Epithelial cell of proximal tubule (primary cell): ENCODE results near the gene ZCCHC3. TPM values are rescaled to one million over a fixed set of nuclear protein-coding genes. Genes with fewer than 3 reads are reported as not detected.

ENCODE experiments used
- DNase-seq: peaks from one replicate; pipeline ENCODE4 v3.0.0-alpha.2; 2011; ENCODE audit warnings: low read depth
- H3K4me3 ChIP-seq: 2 replicates; pipeline ENCODE4 v1.5.1; 2011; ENCODE audit warnings: low read depth, mild to moderate bottlenecking, low read length
- CTCF ChIP-seq: conservative IDR thresholded peaks from 2 replicates; pipeline ENCODE4 v1.5.1; 2012; ENCODE audit warnings: low read depth, mild to moderate bottlenecking, low read length
- total RNA-seq: library from RNA; depleted of rRNA; stranded (reverse); fragments of >200 nt; gene quantifications from 2 replicates; pipeline ENCODE4 v1.2.3, GENCODE V29; 2015

ZCCHC3 gene
- total RNA-seq, 1 donor from 2014 or later: 12.4 TPM

- H3K4me3 ChIP-seq: no peak overlapping the region
- DNase-seq: no peak
- TF ChIP-seq CTCF: no peak
Measured at GRCh38 chr20:284172-284571, 13.2 kb upstream of the ZCCHC3 start.

DNA sequence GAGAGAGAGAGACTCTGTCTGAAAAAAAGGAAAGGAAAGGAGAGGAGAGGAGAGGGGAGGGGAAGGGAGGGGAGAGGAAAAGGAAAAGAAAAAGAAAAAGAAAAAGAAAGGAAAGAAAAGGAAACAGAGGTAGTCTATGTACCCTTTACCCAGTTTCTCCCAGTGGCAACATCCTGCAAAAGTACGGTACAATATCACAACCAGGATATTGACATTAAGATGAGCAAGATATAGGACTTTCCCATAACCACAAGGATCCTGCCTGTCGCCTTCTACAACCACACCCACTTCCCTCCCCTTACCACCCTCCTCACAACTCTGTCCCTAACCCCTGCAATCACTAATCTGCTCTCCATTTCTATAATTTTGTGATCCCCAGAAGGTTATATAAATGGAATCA is 10.9 kb upstream of the ZCCHC3 start:
- no peak for TF ChIP-seq CTCF
- DNase-seq: no peak
- H3K4me3 ChIP-seq: no peak overlapping the region

DNA sequence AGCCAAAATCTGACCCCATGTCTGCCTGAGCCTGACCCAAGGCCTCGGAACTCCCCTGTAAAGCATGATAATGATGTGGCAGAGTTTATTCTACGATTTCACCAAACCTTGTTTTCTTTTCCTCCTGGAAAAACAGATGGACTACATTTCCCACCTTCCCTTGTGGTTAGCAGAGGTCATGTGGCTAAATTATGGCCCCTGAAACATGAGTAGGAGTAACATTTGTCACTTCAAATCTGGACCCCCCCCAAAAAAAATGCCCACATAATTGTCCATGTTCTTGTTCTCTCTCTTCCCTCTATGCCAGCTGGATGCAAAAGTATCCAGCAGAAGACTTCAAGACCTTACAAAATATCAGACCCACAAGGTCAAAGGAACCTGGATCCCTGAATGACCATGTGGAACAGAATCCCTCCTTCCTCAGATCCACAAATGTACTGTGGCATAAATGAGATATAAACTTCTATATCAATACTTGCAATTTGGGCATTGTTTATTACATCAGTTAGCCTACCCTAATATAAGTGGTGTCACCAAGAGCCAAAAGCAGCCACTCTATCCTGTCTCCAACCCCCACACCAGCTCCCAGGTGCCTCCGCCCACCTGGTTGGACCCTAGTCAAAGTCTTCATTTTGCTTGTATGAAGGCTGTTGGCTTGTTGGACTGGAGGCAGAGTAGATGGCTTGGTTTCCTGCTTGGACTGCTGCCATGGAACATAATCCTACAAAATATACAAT is 8.2 kb upstream of the ZCCHC3 start:
- H3K4me3 ChIP-seq: peak overlapping the region; percentile 100
- DNase-seq: no peak
- no peak for TF ChIP-seq CTCF

GRCh38 chr20:289693-290083 is 7.7 kb upstream of the ZCCHC3 start:
- DNase-seq: no peak
- TF ChIP-seq CTCF: no peak
- peak overlapping the region; percentile 100 for H3K4me3 ChIP-seq

DNA sequence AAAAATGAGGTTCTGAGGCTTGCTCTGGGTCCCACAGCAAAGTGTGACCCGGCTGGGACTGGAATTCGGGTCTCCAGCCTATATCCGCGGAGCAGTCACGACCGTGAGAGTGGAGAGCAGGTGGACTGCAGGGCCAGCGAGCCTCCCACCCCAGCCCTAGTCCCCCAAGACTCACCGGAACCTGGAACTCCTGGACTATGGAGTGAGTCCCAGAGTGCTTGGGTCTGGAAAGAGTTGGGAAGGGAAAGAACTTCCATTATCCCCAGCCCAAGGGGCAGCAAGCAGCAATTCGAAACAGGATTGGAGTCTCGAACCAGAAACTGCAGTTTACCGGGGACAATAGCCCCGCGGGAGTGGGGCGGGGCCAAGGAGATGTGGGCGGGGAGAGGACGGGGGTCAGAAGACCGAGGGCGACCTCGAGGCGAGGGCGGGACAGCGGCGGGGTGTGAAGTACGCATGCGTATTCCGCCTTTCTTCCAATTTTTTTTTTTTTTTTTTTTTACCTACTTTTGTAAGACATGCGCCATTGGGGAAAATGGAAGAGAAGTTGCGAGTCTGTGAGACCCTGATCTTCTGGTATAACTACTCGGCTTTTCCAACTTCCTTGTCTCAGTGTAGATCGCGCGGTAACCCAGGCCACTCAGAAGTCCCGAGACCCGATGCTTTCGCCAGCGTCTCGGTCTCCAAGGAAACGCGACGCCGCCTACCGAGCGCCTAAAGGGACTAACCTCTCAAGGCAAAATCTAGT is 7.1 kb upstream of the ZCCHC3 start, which contains the start of gene C20orf96:
Gene C20orf96, minus strand, starts transcription at position 667 of the 748 bp plus-strand sequence. Its CDS starts 140 bp downstream, at position 527.
- TF ChIP-seq CTCF: peak; percentile 46
- peak; percentile 68 for DNase-seq
- peak within 1 kb of the TSS; percentile 100 for H3K4me3 ChIP-seq

DNA sequence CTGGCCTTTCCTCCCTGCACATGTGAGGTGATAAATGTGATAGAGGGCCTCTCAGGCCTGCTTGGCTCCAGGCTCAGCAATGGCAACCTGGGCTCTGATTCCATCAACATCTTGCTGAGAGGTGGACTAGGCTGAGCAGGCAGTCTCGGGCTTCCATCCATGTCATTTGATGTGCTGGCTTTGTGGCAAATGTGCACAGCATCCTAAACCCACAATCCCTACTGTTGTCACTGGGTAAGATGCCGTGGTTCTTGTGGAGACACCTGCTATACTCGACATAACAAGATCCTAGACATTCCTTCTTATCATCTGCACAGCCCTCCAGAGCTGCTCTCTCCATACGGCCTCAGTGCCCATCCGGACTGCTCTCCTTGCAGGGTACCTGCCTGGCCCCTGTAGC is 2.8 kb upstream of the ZCCHC3 start:
- no peak for DNase-seq
- TF ChIP-seq CTCF: no peak
- no peak overlapping the region for H3K4me3 ChIP-seq
